Measurements from ENCODE around the gene NEDD4L.

DNA sequence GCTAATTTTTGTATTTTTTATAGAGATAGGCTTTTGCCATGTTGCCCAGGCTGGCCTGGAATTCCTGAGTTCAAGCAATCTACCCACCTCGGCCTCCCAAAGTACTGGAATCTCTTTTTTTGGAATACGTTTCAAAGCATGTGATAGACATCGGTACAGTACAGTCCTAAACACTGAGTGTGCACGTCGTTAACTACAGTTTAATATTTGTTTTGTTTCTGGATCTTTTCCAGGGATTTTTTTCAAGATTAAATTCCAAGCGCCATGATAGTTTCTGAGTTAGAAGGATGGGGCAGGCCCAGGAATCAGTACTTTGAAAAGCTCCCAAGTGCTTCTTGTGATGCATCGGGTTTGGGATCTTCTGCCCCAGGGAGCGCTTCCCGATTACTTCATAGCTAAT is 33.3 kb downstream of the NEDD4L start:
- TF ChIP-seq ISL1 (CRISPR knock-in tag; IDR thresholded peaks at IDR 0.05), result no peak
- TF ChIP-seq, protein P1, sequence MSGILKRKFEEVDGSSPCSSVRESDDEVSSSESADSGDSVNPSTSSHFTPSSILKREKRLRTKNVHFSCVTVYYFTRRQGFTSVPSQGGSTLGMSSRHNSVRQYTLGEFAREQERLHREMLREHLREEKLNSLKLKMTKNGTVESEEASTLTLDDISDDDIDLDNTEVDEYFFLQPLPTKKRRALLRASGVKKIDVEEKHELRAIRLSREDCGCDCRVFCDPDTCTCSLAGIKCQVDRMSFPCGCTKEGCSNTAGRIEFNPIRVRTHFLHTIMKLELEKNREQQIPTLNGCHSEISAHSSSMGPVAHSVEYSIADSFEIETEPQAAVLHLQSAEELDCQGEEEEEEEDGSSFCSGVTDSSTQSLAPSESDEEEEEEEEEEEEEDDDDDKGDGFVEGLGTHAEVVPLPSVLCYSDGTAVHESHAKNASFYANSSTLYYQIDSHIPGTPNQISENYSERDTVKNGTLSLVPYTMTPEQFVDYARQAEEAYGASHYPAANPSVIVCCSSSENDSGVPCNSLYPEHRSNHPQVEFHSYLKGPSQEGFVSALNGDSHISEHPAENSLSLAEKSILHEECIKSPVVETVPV (CRISPR knock-in tag; IDR thresholded peaks at IDR 0.05), result no peak
- no peak for TF ChIP-seq TOX (CRISPR knock-in tag; IDR thresholded peaks at IDR 0.05; ENCODE audit: borderline replicate concordance)
- no peak for TF ChIP-seq ZNF70 (CRISPR knock-in tag; IDR thresholded peaks at IDR 0.05)
- TF ChIP-seq PPARA (CRISPR knock-in tag; IDR thresholded peaks at IDR 0.05; ENCODE audit: borderline replicate concordance), result no peak
- no peak for TF ChIP-seq ZFP3 (CRISPR knock-in tag; IDR thresholded peaks at IDR 0.05)
- TF ChIP-seq ZFP30 (CRISPR knock-in tag; IDR thresholded peaks at IDR 0.05), result no peak
- TF ChIP-seq, protein P2, sequence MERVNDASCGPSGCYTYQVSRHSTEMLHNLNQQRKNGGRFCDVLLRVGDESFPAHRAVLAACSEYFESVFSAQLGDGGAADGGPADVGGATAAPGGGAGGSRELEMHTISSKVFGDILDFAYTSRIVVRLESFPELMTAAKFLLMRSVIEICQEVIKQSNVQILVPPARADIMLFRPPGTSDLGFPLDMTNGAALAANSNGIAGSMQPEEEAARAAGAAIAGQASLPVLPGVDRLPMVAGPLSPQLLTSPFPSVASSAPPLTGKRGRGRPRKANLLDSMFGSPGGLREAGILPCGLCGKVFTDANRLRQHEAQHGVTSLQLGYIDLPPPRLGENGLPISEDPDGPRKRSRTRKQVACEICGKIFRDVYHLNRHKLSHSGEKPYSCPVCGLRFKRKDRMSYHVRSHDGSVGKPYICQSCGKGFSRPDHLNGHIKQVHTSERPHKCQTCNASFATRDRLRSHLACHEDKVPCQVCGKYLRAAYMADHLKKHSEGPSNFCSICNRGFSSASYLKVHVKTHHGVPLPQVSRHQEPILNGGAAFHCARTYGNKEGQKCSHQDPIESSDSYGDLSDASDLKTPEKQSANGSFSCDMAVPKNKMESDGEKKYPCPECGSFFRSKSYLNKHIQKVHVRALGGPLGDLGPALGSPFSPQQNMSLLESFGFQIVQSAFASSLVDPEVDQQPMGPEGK (CRISPR knock-in tag; IDR thresholded peaks at IDR 0.05; ENCODE audit: borderline replicate concordance), result no peak
